Iris pigment epithelial cell (primary cell): ENCODE results near the gene LCN15.
"Not testable (repeated sequence)": the region's sequence is repeated elsewhere in the genome, so short reads cannot be mapped to it uniquely, and the experiment has no call there.

ENCODE experiments used
- DNase-seq: peaks from one replicate; pipeline ENCODE4 v3.0.0-alpha.2; 2011; ENCODE audit warnings: low read depth

The LCN15 gene, protein sequence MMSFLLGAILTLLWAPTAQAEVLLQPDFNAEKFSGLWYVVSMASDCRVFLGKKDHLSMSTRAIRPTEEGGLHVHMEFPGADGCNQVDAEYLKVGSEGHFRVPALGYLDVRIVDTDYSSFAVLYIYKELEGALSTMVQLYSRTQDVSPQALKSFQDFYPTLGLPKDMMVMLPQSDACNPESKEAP

GRCh38 chr9:136764301-136764891, at the start of gene LCN15:
LCN15 (minus strand) TSS chr9:136764518; CDS start chr9:136764488, 30 bp downstream.
- no peak for DNase-seq

GRCh38 chr9:136808806-136809158, 44.5 kb upstream of the LCN15 start:
- DNase-seq, result peak; percentile 57

DNA sequence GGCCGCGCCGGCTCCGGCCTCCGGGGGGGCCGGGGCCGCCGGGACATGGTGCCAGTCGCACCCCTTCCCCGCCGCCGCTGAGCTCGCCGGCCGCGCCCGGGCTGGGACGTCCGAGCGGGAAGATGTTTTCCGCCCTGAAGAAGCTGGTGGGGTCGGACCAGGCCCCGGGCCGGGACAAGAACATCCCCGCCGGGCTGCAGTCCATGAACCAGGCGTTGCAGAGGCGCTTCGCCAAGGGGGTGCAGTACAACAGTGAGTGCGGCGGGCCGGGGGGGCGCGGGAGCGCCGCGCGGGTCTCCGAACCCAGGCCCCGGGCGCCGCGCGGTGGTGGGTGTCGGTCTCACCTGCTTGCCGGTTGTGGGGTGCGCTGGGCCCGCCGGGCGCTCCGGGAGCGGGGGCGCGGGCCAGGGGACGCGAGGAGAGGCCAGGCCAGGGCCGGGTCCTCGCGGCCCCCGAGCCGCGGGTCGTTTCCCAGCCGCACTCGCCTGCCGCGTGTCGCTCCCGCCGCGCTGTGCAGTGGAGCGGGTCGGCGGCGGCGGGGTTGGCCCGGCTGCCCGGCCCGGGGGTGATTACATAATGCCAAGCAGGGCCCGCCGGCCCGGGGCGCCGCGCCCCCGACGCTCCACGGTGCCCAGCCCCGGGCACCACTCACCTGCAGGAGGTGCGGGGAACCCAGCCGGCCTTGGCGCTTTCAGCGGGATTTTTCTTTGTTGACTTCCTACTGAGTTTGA, 43.9 kb upstream of the LCN15 start:
- DNase-seq, result peak; percentile 25

GRCh38 chr9:136807281-136808074, 43.2 kb upstream of the LCN15 start, which contains the start of gene RABL6:
RABL6 (plus strand) TSS chr9:136807948; CDS start chr9:136808197, 249 bp downstream.
- peak; percentile 61 for DNase-seq

- DNase-seq, result no peak
These were observed 42.4 kb upstream of the LCN15 start for GRCh38 chr9:136806631-136807201.

GRCh38 chr9:136806067-136806466, 41.7 kb upstream of the LCN15 start:
- no peak for DNase-seq

- DNase-seq, result no peak
These were observed 41.0 kb upstream of the LCN15 start for GRCh38 chr9:136805207-136805740.

DNA sequence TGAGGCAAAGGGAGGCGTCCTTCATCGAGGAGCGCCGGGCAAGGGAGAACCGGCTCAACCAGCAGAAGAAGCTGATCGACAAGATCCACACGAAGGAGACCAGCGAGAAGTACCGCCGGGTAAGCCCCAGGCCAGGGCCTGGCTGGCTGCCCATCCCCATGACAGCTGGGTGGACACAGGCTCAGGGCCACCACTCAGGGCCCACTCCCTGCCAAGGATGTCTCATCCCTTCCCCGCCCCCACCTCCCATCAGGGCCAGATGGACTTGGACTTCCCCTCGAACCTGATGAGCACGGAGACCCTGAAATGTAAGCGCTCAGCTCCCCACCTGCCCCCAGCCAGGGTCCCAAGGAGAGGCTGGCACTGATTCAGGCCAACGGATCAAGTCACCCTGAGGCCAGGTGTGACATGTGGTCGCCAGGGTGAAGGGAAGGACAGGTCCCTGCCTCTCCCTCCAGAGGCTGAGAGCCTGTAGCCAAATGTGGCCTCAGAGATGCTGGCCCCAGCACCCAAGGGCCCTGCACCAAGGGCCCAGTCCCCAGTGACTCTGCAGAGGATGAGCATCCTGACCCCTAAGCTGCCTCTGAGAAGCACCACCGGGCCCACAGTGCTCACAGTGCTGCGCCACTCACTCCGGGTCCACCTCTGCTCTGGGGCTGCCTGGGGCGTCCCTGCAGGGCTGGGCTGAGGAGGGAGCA, 40.3 kb upstream of the LCN15 start:
- DNase-seq, result no peak

- no peak for DNase-seq
These were observed 39.5 kb upstream of the LCN15 start for GRCh38 chr9:136803551-136804508.

GRCh38 chr9:136803009-136803550, 38.8 kb upstream of the LCN15 start:
- not testable (repeated sequence) for DNase-seq

GRCh38 chr9:136802321-136802720, 38.0 kb upstream of the LCN15 start:
- no peak for DNase-seq

GRCh38 chr9:136799854-136800657, 35.7 kb upstream of the LCN15 start:
- DNase-seq, result peak; percentile 44

DNA sequence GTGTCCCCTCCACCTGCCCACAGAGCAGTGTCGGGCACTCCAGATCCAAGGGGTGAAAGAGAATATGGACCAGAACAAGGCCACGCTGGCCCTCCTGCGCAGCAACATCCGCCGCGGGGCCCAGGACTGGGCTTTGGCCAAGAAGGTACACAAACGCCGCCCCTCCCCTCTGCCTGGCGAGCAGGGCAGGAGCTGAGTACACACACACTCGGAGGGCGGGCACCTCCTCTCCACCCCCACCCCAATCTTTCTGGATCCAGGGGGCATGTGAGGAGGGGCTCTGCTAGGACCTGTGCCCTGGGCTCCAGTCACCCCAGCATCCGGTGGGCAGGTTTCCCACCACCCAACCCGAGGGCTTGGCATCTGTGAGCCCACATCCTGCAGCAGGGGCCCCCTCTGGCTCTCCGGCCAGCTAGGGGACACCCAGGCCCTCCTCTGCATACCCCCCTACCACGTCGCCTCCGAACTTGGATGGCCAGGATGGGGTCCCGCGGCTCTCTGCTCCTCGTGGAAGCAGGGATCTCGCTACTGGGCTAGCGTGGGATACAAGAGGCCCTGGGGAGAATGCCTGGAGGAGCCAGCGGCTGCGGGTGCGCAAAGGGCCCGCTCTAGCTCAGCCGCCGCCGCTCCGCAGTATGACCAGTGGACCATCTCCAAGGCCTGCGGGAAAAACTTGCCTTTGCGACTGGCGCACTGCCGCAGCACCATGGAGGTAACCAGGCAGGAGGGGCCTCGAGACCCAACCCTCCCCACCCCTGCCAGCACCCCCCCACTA, 34.9 kb upstream of the LCN15 start:
- no peak for DNase-seq

DNA sequence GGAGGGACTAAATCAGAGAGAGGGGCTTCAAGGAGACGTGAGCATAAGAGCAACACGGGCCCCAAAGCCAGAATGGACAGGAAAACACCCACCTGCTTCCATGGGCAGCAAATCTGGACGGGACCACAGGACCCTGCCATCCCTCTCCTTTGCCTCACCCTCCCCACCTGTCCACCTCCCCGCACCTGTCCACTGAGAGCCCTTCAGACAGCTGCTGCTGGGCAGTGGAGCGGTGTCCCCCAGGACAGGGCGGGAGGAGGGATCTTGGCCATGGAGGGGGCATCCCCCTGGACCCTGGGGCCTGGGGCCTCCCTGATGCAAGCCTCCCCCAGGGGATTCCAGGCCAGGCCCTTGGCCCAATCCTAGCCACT, 34.4 kb upstream of the LCN15 start:
- DNase-seq, result no peak

DNA sequence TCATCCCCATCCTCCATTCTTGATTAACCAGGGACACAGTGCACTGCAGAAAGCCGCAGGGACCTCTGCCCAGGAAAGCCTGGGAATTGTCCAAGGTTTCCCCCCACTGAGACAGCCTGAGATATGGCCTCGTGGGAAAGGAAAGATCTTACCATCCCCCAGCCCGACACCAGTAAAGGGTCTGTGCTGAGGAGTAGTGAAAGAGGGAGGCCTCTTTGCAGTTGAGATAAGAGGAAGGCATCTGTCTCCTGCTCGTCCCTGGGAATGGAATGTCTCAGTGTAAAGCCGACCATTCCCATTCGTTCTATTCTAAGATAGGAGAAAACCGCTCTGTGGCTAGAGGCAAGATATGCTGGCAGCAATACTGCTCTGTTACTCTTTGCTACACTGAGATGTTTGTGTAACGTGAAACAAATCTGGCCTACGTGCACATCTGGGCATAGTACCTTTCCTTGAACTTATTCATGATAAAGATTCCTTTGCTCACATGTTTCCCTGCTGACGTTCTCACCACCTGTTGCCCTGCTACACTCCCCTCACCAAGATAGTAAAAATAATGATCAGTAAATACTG, 32.5 kb upstream of the LCN15 start:
- DNase-seq, result peak; percentile 54

- DNase-seq, result no peak
These were observed 32.0 kb upstream of the LCN15 start, which contains the start of gene CCDC183 for GRCh38 chr9:136796238-136796774. CCDC183 (plus strand) TSS chr9:136796338; CDS start chr9:136796398, 60 bp downstream.

- DNase-seq, result no peak
These were observed 30.7 kb upstream of the LCN15 start for GRCh38 chr9:136795000-136795348.
